NCI-H446 treated with DMSO at 0.1 percent for 48 hours (cell line): ENCODE measurements around the gene WNT3A.

ENCODE experiments used
- DNase-seq: peaks from one replicate; lab custom pipeline; 2025; lab: John Stamatoyannopoulos, UW

Gene WNT3A

DNA sequence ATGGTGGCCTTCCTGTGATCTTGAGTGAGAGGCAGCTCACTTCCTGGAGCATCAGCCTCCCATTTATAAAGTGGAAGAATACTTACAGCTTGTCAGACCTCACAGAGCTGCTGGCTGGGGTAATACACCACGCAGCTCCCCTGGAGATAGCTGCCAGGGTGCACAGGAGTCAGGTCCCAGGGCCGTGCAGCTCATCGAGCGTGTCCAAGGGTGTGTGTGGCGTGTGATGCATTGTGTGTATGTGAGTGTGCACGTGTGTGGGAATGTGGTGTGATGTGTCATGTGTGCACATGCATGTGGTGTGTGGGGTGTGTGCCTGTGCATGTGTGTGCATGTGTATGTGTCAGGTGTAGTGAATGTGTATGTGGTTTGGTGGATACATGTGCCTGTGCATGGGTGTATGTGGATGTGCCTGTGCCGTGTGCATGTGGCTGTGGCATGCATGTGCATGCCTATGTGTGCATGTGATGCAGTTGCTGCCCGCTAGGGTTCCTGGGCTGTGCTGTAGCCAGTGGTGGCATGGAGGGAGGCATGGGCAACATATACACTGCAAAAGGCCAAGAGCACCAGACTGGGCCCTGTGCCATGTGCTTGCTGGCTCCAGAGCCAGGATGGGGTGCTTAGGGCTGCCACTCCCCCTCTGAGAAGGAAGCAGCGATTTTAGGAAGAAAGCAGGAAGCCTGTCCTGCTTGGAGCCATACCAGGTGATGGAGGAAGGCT, 24.6 kb downstream of the WNT3A start:
- peak; percentile 9 for DNase-seq

DNA sequence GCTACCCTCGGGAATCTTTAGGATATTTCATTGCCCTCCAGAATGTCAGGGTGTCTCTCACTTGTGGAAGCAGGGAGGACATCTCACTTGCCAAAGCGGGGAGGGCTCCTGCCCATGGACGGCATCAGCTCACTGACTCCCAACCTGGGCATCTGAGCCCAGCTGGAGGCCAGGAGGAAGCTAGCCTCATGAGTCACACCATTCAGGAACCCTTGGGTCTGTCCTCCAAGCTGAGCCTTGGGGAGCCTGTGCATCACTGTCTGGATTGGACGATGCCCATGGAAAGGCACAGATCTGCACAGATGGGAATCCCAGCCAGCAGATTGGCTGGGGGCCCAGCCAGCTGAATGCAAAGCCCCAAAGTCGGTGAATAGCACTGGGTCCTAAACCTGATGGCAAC, 25.2 kb downstream of the WNT3A start:
- DNase-seq = peak; percentile 4

DNA sequence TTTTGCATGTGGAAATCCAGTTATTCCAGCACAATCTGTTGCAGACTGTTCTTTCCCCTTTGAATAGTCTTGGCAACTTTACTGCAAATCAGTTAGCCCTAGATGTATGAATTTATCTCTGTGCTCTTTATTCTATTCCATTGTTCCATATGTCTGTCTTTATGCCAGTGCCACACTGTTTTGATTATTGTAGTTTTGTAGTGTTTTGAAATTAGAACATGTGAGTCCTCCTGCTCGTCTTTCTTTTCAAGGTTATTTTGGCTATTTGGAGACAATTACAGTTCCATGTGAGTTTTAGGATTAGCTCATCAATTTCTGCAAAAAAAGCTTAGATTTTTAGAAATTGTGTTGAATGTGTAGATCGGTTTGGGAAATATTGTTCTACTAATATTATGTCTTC, 26.6 kb downstream of the WNT3A start:
- no peak for DNase-seq

DNA sequence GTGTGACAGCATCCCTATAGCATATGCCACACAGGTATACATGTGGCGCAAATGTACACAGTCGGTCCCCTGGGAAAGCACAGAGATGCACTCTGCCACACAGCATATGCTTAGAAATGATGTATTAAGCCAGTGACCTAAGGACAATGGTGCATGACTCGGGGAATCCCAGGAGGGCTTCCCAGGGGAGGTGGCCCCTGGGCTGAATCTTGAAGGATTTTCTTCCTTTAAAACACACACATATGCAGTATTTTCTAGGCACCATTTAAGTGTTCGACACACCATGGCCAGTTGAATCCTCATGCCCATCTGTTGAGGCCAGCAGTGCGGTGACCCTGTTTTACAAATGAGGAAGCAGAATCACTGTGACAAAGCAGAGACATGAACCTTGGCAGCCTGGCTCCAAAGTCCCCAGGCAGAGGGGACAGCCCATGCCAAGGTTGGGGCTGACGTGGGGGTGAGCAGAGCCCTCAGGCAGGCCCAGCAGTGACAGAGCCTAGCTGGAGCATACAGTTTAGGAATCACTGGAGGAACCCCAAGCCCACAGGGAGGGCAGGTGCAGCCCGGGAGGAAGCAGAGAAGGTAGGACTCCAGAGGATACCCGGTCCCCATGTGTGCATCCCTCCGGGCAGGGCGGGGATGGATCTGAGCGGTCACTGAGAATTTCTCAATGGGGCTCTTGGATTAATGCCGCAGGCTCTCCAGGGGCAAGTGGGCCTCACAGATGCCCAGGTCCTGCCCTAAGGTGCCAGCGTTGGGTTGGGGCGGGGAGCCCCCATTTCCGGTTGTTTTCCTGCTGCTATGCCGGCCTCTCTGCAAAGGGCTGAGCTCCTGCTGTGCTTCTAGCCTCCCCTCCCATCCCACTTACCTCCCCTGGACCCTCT, 28.4 kb downstream of the WNT3A start:
- DNase-seq = no peak

DNA sequence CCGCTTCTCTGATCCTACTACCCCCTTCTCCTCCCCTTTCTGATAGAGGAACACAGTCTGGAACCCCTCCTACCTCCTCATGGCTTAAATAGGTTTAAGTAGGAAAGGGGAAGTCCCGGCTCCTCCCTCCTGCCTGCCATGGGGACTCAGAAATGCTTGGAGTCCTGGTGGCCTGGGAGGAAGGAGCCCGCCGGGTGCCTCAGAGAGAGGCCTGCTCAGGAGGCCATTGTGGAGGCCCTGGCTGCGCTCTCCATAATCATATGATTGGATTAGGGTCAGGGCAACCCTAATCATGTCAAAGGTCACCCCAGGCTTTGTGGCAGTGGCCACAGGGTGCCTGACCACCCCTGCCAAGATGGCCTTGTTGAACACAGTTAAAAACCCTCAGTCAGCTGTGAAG, 29.0 kb downstream of the WNT3A start:
- no peak for DNase-seq

DNA sequence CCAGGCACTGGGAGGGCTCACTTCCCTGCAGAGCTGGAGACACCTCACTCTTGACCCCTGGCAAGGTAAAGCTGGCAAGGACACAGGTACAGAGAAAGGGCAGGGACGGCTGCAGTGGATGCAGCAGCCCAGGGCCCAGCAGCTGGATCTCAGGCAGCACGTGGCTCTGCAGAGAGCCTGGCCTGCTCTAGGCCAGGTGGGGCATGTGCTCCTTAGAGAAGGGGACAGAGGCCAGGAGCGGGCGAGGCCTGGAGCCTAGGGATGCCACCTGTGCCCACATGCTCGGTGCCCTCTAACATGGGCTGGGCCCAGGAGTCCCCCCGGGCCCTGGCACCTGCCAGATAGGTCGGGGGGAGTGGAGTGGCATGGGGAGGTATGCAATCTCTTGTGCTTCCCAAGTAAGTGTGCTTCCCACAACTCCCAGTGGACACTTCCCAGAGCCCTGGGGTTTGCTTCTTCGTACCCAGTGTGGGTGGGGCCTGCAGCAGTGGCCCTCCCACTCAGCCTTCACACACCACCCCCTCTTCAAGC, 30.0 kb downstream of the WNT3A start:
- no peak for DNase-seq

DNA sequence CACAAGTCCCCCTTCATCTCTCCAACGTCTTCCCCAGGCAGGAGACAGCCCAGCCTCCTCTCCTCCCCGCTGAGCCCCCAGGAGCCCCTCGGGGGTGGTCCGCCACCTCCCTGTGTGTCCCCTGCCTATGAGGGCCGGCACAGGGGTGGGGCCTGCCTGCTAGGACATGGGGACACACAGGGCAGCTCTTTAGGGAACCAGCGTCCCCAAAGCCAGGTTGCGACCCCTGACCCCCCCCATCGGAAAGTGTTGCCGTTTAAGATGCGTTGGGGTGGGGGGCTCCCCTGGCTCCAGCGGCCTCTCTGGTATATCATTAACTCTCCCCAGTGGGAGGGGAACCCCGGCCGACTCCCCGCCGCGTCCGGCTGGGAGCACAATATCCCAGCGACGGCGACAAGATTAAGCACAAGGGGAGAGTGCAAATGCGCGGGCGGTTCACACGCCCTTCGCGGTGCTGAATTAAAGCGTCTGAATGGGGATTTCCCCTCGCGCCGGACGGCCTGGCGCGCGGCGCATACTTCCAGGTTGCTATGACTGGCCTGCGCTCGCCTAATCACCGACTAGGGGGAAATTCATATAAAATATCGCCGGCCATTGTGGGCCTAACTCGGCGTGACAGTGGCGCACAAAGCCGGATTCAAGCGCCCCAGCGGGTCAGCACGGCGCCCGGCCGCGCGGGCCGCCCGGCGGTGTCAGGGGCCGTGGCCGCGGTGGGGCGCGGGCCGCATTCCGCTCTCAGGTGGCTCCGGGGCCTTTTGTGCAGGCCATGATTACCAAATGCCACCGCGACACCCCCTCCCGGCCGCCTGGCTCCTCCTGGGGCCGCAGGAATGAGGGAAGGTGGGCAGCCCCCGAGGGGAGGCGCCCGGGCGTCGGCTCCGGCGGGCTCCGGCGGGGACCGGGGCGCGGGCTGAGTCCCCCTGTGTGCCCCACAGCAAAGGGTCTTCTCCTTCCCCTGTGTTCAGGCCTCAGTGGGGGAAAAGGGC, 30.9 kb downstream of the WNT3A start:
- no peak for DNase-seq

DNA sequence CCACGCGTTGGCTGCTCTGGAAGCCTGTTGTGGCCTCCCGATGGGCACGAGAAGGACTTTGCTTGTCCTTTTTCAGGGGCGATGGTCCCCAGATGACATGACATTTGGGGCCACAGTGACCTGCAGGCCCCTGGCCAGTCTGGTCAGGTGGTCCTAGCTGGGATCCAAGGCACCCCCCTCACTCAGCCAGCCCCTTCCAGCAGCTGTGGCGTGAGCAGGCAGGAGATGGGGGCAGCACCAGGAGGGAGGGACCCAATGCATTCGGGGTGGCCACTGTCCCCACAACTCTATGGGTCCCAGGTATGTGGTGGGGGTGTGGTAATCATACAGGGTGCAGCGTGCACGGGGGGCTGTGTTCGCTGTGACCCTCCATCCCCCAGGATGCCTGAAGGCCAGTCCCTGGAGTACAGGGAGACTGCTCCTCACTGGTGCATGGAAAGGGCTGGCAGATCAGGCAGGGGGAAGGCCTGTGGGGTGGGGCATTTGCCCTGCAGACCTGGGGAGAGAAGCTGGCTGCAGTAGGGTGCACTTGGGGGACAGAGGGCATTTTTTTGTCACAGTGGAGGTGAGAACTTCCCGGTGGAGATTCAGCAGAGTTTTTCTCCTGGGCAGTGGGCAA, 31.7 kb downstream of the WNT3A start:
- DNase-seq = no peak

DNA sequence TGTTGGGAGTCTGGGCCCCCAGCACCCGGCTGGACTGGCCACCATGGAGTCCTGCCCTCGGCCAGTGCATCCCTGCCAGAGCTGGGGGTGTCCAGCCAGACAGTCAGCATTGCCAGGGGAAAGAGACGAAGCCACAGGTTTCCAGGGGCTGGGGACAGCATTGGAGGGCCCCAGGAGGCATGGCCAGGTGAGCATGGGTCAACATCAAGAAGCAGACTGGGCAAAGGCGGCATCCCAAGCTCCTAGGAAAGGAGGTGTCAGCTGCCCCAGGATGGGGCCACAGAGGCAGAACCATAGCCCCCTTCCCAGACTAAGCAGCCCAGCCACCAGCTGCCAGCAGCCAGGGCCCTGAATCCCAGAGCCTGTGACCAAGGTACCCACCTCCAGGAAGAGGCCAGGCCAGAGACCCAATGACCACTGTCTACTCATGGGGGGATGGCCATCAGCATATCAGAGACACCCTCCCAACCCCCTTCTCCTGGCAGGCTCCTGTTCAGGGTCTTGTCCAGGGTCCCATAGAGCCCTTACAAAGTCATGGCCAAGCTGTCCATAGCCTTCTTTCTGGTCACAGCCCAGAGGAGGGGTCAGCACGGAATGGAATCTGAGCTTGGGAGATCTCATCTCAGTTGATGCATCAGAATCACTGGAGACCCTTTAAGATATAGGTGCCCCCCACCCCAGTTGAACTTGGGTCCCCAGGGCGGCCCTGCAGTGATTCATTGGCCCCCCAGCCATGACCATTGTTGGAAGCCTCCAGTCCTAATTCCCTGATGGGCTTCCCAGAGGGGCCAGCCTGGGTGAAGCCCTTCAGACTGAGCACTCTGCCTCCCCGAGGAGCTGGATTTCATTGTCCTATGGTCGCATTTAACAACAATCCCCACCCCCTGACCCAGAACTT, 32.5 kb downstream of the WNT3A start:
- no peak for DNase-seq

DNA sequence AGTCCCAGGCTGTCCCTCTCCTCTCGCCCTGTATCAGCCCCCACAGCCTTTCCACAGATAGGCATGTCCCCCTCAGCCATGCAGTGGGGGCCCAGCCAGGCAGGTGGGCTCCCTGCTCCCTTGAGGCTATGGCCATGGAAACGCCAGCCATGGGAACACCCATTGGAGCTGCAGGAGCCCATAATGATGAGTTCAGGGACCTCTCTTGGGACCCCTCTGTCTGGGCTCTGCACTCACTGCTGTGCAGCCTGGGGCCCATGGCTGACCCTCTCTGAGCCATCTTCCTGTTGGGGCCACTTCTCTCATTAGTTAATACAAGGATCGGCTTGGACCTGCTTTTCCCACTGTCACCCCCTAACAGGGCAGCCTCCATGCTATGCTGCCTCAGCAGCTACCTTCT, 33.2 kb downstream of the WNT3A start:
- DNase-seq = no peak

DNA sequence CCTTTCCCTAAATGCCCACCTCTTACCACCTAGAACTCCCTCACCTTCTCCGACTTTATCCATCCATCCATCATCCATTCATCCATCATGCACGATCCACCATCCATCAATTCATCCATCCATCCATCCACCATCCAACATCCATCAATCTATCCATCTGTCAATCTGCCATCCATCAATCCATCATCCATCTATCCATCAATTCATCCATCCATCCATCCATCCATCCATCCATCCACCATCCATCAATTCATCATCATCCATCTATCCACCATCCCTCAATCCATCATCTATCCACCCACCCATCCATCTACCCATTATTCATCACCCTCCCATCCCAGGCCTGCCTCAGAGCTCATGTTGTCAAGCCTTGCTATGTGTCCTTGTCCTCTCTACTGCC, 34.5 kb downstream of the WNT3A start:
- DNase-seq = no peak

DNA sequence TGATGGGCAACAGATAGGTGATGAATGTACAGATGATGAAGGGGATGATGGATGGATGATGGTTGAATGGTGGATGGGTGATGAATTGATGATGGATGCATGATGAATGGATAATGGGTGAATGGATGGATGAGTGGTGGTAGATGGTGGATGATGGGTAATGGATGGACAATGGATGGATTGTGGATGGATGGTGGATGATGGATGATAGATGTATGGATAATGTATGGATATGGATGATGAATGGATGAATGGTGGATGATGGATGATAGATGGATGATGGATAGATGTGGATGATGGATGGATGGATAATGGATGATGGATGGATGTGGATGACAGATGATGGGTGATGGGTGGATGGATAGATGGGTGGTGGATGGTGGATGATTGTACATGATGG, 35.7 kb downstream of the WNT3A start:
- no peak for DNase-seq

DNA sequence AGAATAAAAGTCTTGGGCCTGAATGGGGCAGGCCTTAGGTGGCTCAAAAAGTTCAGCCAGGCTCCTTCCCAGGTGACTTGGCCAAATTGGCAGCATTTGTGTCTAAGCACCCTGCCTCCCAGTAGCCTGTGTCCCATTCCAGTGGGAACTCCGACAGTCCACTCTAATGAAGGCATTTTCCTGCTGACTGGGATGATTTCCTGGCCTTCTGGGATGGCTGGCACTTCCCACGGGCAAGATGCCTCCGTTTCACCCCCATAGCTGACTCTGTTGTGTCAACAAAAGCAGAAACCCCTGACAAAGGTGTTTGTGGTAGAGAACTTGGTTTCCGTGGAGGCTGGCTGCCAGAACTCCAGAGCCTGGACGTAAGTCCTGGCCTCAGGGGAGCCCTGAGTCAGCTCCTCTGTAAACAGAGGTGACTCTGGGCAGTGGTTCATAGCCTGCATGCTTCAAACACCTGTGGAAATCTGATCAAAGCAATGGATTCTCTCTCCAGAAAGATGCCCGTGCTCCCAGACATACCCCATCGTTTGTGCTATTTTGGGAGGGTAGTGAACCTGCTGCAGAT, 36.6 kb downstream of the WNT3A start:
- DNase-seq = no peak

DNA sequence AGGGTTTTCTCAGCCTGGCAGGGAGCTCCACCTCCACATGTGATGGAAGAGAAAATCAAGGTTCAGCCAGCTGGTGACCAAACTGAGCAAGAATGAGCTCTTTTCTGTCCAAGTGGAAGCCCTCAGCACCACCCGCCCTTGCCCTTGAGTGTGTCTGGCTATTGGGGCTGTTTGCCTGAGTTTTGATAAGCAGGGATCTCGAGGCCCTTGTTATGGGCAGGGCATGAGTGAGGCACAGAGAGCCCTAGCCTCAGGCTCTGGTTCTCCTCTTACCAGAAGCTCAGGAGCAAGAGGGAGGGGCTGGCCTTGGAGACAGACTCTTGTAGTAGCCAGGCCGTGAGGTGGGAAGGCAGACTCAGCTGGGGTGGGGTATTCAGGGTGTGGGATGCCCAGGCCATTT, 38.2 kb downstream of the WNT3A start:
- no peak for DNase-seq

DNA sequence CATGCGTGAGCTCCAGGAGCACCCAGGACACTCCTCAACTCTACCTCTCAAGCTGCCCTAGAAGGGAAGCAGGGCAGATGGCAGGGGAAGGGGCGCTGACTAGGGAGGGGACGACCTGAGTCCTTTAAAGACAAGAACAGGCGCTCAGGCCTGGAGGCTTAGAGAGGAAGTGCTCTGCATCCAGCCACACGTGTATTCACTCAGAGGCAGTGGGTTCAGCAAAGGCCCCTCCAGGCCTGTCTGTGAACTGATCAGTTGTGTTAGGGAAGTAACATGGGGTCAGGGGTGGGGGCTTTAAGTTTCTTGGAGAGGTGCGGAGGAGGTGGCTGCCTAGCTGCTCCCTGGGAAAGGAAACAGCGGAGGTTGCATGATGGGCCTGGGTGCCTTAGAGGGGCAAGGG, 38.6 kb downstream of the WNT3A start:
- no peak for DNase-seq

DNA sequence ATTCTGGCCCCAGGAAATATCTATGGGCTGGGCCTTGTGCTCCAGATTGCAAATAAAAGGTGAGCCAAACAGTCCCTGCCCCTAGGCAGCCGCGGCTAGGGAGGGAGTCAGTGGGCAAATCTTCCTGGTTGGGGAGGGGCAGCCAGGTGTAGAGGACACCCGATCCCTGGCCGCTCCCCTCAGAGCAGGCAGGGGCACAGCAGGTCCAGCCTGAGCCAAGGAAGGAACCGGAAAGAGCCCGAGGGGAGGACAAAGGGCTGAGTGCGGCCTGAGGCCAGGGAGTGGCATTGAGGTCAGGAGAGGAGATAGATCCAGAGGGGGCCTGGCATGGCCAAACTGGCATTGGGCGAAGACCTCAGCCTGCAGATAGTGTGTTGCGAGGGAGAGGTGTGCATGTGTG, 39.1 kb downstream of the WNT3A start:
- no peak for DNase-seq

DNA sequence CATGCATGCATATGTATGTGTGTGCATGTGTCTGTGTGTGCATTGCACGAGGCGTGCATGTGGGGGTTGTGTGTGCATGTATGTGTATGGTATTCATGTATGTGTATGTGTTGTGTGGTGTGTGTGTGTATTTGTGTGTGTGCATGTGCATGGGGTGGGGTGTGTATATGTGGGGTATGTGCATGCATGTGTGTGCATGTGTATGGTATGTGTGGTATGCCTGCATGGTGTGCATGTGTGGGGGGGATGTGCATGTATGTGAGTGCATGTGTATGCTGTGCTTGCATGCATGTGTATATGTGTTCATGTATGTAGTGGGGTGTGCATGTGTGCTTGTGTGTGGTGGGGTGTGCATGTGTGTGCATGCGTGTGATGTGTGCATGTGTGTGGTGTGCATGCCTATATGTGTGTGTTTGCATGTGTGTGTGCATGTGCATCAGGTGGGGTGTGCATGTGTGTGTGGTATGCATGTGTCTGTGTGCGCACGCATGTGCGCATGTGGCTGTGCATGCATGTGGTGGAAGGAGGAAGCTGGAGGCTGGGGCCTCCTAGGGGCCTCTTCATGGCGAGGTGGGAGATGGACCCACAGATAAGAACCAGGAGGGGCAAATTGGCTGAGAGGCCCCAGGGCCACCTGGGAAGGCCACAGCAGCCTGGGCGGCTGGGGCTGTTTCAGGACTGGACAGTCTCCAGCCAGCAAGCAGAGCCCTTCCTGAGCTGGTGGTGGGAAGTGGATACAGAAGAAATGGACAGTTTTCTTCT, 39.8 kb downstream of the WNT3A start:
- DNase-seq = no peak

DNA sequence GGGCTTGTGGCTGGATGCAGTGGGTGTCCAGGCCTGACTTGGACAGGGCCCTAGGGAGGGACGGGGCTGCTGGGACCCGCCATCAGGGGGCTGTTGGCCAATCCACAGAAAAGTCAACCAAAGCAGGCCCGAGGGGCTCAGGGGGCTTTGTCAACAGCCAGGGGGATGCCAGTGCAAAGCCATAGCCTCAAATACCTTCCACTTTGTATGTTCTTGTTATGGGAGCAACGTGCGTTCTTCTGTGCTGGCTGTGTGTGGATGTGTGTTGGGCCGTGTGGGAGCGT, 40.3 kb downstream of the WNT3A start:
- no peak for DNase-seq

DNA sequence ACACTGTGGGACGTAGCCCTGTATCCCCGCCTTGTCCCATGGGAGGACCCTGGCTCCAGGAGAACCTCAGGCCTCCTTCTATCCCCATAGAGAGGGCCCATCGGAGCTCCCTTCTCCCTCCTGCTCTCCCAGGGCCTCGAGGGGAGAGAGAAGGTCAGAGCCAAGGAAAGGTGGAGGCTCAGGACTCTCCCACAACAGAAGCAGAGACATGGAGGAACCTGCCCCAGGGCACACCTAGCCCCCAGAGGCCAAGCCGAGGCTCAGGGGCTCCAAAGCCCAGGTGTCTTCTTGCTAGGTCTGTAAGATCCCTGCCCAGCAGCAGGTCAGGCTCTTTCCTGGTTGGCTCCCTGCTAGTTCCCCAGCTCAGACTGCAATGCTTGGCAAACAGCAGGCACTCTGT, 41.3 kb downstream of the WNT3A start:
- DNase-seq = no peak
